ENCODE data around the gene SLC35F6.

- TF ChIP-seq, protein P1, sequence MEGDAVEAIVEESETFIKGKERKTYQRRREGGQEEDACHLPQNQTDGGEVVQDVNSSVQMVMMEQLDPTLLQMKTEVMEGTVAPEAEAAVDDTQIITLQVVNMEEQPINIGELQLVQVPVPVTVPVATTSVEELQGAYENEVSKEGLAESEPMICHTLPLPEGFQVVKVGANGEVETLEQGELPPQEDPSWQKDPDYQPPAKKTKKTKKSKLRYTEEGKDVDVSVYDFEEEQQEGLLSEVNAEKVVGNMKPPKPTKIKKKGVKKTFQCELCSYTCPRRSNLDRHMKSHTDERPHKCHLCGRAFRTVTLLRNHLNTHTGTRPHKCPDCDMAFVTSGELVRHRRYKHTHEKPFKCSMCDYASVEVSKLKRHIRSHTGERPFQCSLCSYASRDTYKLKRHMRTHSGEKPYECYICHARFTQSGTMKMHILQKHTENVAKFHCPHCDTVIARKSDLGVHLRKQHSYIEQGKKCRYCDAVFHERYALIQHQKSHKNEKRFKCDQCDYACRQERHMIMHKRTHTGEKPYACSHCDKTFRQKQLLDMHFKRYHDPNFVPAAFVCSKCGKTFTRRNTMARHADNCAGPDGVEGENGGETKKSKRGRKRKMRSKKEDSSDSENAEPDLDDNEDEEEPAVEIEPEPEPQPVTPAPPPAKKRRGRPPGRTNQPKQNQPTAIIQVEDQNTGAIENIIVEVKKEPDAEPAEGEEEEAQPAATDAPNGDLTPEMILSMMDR (IDR thresholded peaks at IDR 0.05) = no peak
- TF ChIP-seq HOXA7 (CRISPR knock-in tag; IDR thresholded peaks at IDR 0.05) (no peak), RCOR1 (IDR thresholded peaks at IDR 0.05; ENCODE audit: low read depth, low read length) (no peak), POLR2AphosphoS2 (conservative IDR thresholded peaks at IDR 0.05; ENCODE audit: low read length) (no peak)
Measured at GRCh38 chr2:26776195-26776800, 12.2 kb downstream of the SLC35F6 start.
